D721Med (cell line): ENCODE measurements around the gene MOB3B.

Experiments used
- DNase-seq: peaks from one replicate; pipeline ENCODE4 v3.0.0; 2011; ENCODE audit warnings: low spot score; ENCODE audit not compliant: insufficient read length
- FAIRE-seq: peaks from 2 replicates; lab custom pipeline; 2011; peaks lifted over from hg19 to GRCh38; lab: Jason Lieb, UNC
- TF ChIP-seq, protein P1 (sequence below): IDR thresholded peaks from 2 replicates; pipeline ENCODE4 v1.5.1; 2012; ENCODE audit warnings: mild to moderate bottlenecking, control low read depth; ENCODE audit not compliant: insufficient read depth; ENCODE audit errors: missing control alignments

Gene MOB3B

GRCh38 chr9:27535701-27536118 lies 6.1 kb upstream of the MOB3B start:
- FAIRE-seq, result no peak
- TF ChIP-seq, protein P1, sequence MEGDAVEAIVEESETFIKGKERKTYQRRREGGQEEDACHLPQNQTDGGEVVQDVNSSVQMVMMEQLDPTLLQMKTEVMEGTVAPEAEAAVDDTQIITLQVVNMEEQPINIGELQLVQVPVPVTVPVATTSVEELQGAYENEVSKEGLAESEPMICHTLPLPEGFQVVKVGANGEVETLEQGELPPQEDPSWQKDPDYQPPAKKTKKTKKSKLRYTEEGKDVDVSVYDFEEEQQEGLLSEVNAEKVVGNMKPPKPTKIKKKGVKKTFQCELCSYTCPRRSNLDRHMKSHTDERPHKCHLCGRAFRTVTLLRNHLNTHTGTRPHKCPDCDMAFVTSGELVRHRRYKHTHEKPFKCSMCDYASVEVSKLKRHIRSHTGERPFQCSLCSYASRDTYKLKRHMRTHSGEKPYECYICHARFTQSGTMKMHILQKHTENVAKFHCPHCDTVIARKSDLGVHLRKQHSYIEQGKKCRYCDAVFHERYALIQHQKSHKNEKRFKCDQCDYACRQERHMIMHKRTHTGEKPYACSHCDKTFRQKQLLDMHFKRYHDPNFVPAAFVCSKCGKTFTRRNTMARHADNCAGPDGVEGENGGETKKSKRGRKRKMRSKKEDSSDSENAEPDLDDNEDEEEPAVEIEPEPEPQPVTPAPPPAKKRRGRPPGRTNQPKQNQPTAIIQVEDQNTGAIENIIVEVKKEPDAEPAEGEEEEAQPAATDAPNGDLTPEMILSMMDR, result no peak

DNA sequence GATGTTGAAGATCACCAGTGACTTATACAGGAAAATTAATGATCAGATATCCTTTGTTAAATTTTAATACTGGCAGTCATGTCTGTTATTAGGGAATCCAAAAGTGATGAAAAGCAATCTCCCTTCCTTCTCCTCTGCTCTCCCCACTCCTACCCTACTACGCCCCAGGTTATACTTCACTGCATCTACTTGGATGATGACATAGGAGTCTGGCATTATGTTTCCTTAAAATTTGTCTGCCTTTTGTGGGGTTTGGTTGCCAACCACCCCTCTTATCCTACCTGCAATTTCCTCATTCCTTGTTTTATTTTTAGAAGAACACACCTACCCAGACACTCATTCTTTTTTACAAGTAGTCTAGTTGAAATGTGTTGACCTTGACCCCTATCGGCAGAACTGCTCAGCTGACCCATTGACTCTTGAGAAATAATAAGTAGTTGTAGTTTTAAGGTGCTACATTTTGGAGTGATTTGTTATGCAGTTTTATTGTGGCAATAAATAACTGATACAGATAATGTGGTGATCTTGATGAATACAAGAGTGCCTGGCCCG lies 5.1 kb upstream of the MOB3B start:
- no peak for FAIRE-seq

More at GRCh38 chr9:27535701-27536118, 6.1 kb upstream of the MOB3B start:
- DNase-seq, result no peak

GRCh38 chr9:27534131-27534530 lies 4.5 kb upstream of the MOB3B start:
- no peak for FAIRE-seq
- TF ChIP-seq, protein P1, result no peak
- DNase-seq, result no peak

More for the DNA sequence above, 5.1 kb upstream of the MOB3B start:
- TF ChIP-seq, protein P1, result no peak
- no peak for DNase-seq

GRCh38 chr9:27533311-27533710 lies 3.7 kb upstream of the MOB3B start:
- FAIRE-seq (no peak), DNase-seq (no peak)
- TF ChIP-seq, protein P1, result no peak

GRCh38 chr9:27532046-27532445 lies 2.4 kb upstream of the MOB3B start:
- TF ChIP-seq, protein P1, result no peak
- DNase-seq, result no peak
- no peak for FAIRE-seq

- TF ChIP-seq, protein P1, result no peak
- no peak for FAIRE-seq
- no peak for DNase-seq
Observed at GRCh38 chr9:27530915-27531755, 1.5 kb upstream of the MOB3B start.

GRCh38 chr9:27528886-27529315 lies 713 bp downstream of the MOB3B start:
- TF ChIP-seq, protein P1, result no peak
- FAIRE-seq, result no peak
- no peak for DNase-seq
